ENCODE results near the gene INPP5B.
"Not testable (repeated sequence)": the region's sequence is repeated elsewhere in the genome, so short reads cannot be mapped to it uniquely, and the experiment has no call there.

The INPP5B gene

GRCh38 chr1:37946703-37947360 is at the start of gene INPP5B:
TSS of gene INPP5B (minus strand) at chr1:37947053. CDS start at chr1:37946308, 745 bp downstream.
- peak; percentile 28 for DNase-seq

- DNase-seq: no peak
These were observed 49.0 kb upstream of the INPP5B start for GRCh38 chr1:37995751-37996345.

GRCh38 chr1:37994886-37995566 is 48.2 kb upstream of the INPP5B start:
- DNase-seq: no peak

GRCh38 chr1:37989361-37989930 is 42.6 kb upstream of the INPP5B start:
- no peak for DNase-seq

GRCh38 chr1:37987679-37988078 is 40.8 kb upstream of the INPP5B start:
- no peak for DNase-seq

- no peak for DNase-seq
These were observed 36.7 kb upstream of the INPP5B start for GRCh38 chr1:37983546-37983945.

GRCh38 chr1:37978541-37978940 is 31.7 kb upstream of the INPP5B start:
- DNase-seq: no peak

GRCh38 chr1:37975083-37975482 is 28.2 kb upstream of the INPP5B start:
- not testable (repeated sequence) for DNase-seq

- DNase-seq: no peak
These were observed 27.7 kb upstream of the INPP5B start for GRCh38 chr1:37974567-37974966.

- not testable (repeated sequence) for DNase-seq
These were observed 26.8 kb upstream of the INPP5B start for GRCh38 chr1:37973684-37974083.

GRCh38 chr1:37965301-37965700 is 18.4 kb upstream of the INPP5B start:
- DNase-seq: no peak

- DNase-seq: not testable (repeated sequence)
These were observed 17.3 kb upstream of the INPP5B start for GRCh38 chr1:37964106-37964505.

GRCh38 chr1:37958690-37959089 is 11.8 kb upstream of the INPP5B start:
- DNase-seq: no peak

- no peak for DNase-seq
These were observed 8.8 kb upstream of the INPP5B start for GRCh38 chr1:37955685-37956084.

GRCh38 chr1:37954316-37954971 is 7.6 kb upstream of the INPP5B start:
- no peak for DNase-seq

- DNase-seq: no peak
These were observed 5.9 kb upstream of the INPP5B start for GRCh38 chr1:37952738-37953137.

- no peak for DNase-seq
These were observed 5.2 kb upstream of the INPP5B start for GRCh38 chr1:37951783-37952624.

GRCh38 chr1:37951041-37951782 is 4.4 kb upstream of the INPP5B start:
- no peak for DNase-seq

- no peak for DNase-seq
These were observed 2.8 kb upstream of the INPP5B start for GRCh38 chr1:37949524-37950152.

- DNase-seq: no peak
These were observed 2.0 kb upstream of the INPP5B start for GRCh38 chr1:37948841-37949240.

- DNase-seq: no peak
These were observed 1.3 kb upstream of the INPP5B start for GRCh38 chr1:37948166-37948565.
